Upper lobe of left lung (tissue), 4 donors: ENCODE measurements around the gene MORC1.

Experiments used
- POLR2A ChIP-seq, 4 donors: fragments of 450-650 bp; IDR thresholded peaks; one replicate each; pipeline ENCODE4 v1.5.1; 2016 to 2017; ENCODE audit warnings: antibody characterized with exemption in 4 of 4, mild to moderate bottlenecking in 2 of 4
- TF ChIP-seq, protein P1 (sequence below), 6 experiments: fragments of 450-650 bp in 4 of 6; fragments of 200-600 bp in 2 of 6; sonication (generic) in 2 of 6; IDR thresholded peaks; one replicate each; pipeline ENCODE4 v1.5.1; 2016 to 2019; ENCODE audit warnings: antibody characterized with exemption in 6 of 6

DNA sequence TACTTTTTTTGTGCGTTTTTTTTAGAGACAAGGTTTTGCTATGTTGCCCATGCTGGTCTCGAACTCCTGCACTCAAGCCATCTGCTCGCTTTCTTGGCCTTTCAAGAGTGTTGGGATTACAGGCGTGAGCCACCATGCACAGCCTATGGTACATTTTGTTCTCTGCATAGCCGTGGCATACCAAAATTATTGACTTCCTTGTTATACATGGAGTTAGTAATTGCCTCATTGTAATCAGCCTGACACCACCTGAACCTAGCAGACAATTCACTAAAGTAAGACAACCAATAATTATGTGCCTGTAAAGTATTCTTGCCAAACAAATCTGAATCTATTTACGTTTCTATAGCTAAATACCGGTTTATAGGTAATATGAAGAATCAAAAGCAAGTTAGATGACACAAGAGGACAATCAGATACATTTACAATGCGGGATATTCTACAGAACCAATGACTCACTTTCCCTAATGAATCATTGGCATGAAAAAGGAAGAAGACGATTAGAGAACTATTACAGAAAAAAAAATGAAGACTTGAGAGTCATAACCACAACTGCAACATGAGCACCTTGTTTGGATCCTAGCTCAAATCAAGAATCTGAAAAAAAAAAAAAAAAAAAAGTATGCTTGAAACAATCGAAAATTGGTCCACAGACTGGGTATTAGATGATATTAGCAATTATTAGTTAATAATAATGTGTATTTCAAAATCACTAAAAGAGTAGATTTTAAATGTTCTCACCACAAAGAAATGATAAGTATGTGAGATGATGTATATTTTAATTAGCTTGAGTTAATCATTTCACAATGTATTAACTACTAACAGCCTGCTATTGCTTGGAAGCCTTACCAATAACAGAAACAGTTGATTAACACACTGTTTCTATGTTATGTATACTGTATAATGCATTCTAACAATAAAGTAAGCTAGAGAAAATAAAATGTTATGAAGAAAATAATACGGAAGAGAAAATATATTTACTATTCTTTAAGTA is 171.3 kb downstream of the MORC1 start:
- TF ChIP-seq, protein P1, sequence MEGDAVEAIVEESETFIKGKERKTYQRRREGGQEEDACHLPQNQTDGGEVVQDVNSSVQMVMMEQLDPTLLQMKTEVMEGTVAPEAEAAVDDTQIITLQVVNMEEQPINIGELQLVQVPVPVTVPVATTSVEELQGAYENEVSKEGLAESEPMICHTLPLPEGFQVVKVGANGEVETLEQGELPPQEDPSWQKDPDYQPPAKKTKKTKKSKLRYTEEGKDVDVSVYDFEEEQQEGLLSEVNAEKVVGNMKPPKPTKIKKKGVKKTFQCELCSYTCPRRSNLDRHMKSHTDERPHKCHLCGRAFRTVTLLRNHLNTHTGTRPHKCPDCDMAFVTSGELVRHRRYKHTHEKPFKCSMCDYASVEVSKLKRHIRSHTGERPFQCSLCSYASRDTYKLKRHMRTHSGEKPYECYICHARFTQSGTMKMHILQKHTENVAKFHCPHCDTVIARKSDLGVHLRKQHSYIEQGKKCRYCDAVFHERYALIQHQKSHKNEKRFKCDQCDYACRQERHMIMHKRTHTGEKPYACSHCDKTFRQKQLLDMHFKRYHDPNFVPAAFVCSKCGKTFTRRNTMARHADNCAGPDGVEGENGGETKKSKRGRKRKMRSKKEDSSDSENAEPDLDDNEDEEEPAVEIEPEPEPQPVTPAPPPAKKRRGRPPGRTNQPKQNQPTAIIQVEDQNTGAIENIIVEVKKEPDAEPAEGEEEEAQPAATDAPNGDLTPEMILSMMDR (IDR thresholded peaks at IDR 0.05) = no peak
- TF ChIP-seq POLR2A (IDR thresholded peaks at IDR 0.05) = no peak
